Jurkat, Clone E6-1 (cell line): ENCODE measurements around the gene TMEM170B.
"Not testable (repeated sequence)": the region's sequence is repeated elsewhere in the genome, so short reads cannot be mapped to it uniquely, and the experiment has no call there.

Experiments
- DNase-seq: peaks from one replicate; pipeline ENCODE4 v3.0.0-alpha.2; 2011; ENCODE audit warnings: low read depth, low spot score
- H3K4me3 ChIP-seq: 2 replicates; pipeline ENCODE4 v1.5.1; 2011; ENCODE audit warnings: mild to moderate bottlenecking, low read length, control low read depth, moderate library complexity

The TMEM170B gene

DNA sequence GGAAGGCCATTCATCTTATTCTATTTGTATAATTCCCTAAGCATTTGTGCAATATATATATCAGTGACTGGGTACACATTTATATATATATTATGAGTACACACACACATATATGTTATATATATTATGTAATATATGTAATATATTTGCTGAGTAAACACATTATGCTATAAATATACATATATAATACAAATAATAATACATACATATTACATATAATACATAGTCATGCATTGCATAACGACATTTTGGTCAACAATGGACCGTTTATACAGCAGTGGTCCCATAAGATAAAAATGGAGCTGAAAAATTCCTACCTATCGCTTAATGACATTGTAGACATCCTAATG lies 11.4 kb upstream of the TMEM170B start:
- H3K4me3 ChIP-seq, result no peak overlapping the region
- no peak for DNase-seq

GRCh38 chr6:11527274-11527870 lies 10.2 kb upstream of the TMEM170B start:
- DNase-seq, result no peak
- H3K4me3 ChIP-seq, result no peak overlapping the region

DNA sequence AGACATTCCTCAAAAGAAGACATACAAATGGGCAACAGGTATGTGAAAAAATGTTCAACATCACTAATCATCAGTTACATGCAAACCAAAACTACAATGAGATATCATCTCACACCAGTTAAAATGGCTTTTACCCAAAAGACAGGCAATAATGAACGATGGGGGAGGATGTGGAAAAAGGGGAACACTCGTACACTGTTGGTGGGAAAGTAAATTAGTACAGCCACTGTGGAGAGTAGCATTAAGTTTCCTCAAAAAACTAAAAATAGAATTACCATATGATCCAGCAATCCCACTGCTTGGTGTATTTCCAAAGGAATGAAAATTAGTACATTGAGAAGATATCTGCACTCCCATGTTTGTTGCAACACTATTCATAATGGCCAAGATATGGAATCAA lies 8.6 kb upstream of the TMEM170B start:
- DNase-seq, result no peak
- no peak overlapping the region for H3K4me3 ChIP-seq

GRCh38 chr6:11532097-11532496 lies 5.5 kb upstream of the TMEM170B start:
- H3K4me3 ChIP-seq, result no peak overlapping the region
- no peak for DNase-seq

DNA sequence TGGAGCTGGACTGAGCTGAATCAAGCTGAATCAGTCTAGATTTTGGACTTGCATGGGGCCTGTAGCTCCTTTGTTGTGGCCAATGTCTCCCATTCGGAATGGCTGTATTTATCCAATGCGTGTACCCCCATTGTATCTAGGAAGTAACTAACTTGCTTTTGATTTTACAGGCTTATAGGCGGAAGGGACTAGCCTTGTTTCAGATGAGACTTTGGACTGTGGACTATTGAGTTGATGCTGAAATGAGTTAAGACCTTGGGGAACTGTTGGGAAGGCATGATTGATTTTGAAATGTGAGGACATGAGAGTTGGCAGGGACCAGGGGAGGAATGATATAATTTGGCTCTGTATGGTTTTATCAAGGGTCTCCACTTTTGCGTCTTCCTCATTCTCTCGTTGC lies 3.0 kb upstream of the TMEM170B start:
- no peak overlapping the region for H3K4me3 ChIP-seq
- no peak for DNase-seq

GRCh38 chr6:11535801-11536230 lies 1.7 kb upstream of the TMEM170B start:
- H3K4me3 ChIP-seq, result no peak overlapping the region
- no peak for DNase-seq

- DNase-seq, result no peak
- H3K4me3 ChIP-seq, result peak overlapping the region; percentile 65
Observed at GRCh38 chr6:11536795-11537194, 754 bp upstream of the TMEM170B start.

DNA sequence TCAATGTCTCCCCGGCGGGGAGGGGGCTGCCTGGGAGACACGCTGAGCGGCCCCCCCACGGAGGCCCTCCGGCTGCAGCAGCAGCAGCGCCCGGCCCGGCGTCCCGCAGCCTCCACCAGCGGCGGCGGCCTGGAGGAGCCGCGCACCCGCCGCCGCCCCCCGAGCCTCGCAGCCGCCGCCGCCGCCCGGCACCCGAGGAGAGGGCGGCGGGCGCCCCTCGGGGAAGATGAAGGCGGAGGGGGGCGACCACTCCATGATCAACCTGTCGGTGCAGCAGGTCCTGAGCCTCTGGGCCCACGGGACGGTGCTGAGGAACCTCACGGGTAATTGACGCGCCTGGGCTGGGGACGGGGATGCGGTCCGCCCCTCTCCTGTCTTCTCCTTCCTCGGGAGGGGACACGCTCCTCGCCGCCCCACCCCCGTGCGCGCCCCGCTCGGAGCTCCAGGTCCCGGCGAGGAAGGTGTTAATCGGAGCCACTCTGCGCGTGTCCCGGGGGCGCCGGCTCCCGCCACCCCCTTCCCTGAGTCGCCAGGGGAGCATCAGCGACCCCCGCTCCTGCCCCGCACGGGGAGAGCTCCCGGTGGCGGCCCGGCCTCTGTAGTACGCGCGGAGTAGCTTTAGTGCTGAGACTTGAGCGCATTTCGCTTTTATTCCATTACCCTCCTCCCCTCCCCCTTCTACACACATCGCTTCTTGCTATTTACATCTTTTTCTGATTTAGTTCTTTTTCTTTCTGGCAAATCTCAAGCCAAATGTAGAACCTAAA lies 686 bp downstream of the TMEM170B start:
- H3K4me3 ChIP-seq, result peak overlapping the region; percentile 75
- DNase-seq, result peak; percentile 28

- H3K4me3 ChIP-seq, result peak overlapping the region; percentile 75
- no peak for DNase-seq
Observed at GRCh38 chr6:11538819-11539468, 1.4 kb downstream of the TMEM170B start.

DNA sequence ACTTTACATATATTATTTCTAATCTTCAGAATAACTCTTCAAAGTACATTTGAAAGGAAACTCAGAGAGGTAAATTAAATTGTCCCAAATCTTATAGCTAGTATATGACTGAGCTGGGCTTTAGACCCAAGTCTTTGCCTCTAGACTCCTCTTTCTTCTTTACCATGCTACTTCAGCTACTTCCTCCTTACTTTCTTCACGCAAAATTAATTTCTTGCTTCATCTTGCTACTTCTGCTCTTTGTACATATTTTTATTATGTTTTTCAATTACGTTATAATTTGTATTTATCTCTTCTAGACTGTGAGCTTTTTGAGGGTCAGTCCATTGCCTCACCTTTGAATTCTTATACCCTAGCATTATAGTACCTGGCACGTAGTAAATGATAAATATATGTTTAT lies 5.3 kb downstream of the TMEM170B start:
- no peak for DNase-seq
- no peak overlapping the region for H3K4me3 ChIP-seq

GRCh38 chr6:11543919-11544518 lies 6.5 kb downstream of the TMEM170B start:
- DNase-seq, result no peak
- H3K4me3 ChIP-seq, result no peak overlapping the region

DNA sequence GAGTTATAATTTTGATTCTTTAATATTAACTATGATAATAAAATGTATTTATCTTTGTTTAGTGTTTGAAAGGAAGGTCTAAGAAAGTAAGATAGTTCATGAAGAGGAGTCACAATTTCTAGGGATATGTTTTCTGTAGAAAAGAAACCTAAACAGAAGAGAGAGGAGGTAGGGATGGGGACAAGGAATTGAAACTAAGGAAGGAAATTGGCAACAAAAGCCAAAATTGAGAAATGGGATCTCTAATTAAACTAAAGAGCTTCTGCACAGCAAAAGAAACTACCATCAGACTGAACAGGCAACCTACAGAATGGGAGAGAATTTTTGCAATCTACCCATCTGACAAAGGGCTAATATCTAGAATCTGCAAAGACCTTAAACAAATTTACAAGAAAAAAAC lies 10.3 kb downstream of the TMEM170B start:
- DNase-seq, H3K4me3 ChIP-seq: not testable (repeated sequence)

- not testable (repeated sequence) for H3K4me3 ChIP-seq, DNase-seq
Observed at GRCh38 chr6:11548578-11548977, 11.0 kb downstream of the TMEM170B start.

GRCh38 chr6:11551053-11551452 lies 13.5 kb downstream of the TMEM170B start:
- no peak for DNase-seq

DNA sequence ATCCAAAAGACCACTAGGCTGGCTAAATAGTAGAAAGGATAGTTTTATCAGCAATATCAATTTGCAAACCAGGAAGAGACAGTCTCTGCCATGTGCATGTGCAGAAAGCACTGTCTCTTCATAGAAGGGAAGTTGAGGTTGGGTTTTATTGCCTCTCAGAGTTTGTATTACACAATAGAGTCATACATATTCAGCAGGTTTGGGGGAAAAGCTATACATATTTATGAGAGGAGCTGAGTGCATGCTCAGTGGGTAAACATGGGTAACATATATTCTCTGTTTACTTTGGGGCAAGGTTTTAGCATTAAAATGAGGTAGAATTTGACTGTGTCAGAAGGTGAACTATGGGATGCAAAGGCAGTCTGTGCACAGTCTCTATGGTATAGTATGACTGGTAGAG lies 14.9 kb downstream of the TMEM170B start:
- no peak for DNase-seq
- no peak overlapping the region for H3K4me3 ChIP-seq

More at GRCh38 chr6:11551053-11551452, 13.5 kb downstream of the TMEM170B start:
- H3K4me3 ChIP-seq, result no peak overlapping the region

GRCh38 chr6:11553824-11554223 lies 16.3 kb downstream of the TMEM170B start:
- DNase-seq, result no peak

DNA sequence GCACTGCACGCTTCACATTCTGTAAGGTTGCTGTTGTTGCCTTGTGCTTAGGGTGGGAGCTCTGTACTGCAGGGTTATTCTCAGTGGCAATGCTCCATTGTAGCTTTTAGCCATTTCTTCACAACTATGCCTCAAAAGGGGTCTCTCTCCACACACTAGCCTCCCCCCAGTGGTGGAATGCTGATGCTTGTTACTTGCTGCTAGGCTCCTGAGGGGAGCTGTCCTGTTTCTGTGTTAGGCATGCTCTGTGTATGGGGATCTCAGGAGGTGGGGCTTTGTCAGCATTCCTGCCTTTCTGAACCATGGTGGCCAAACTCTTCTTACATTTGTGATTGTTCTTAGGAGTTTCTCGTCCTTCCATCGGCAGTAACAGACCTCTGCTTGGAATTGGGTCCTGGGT lies 18.8 kb downstream of the TMEM170B start:
- H3K4me3 ChIP-seq, result no peak overlapping the region
- no peak for DNase-seq

More at GRCh38 chr6:11553824-11554223, 16.3 kb downstream of the TMEM170B start:
- no peak overlapping the region for H3K4me3 ChIP-seq

DNA sequence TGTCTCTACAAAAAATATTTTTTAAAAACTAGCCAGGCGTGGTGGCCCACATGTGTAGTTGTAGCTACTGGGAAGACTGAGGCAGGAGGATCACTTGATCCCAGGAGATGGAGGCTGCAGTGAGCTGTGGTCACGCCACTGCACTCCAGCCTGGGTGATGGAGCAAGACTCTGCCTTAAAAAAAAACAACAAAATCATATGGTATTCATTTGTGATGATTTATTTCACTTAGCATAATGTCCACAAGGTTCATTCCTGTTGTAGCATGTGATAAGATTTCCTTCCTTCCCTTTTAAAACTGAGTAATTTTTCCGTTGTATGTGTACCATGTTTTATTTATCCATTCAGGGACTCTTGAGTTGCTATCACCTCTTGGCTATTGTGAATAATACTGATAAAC lies 26.2 kb downstream of the TMEM170B start:
- no peak overlapping the region for H3K4me3 ChIP-seq
- DNase-seq, result no peak

- DNase-seq, result no peak
Observed at GRCh38 chr6:11566609-11567008, 29.1 kb downstream of the TMEM170B start.

GRCh38 chr6:11571073-11571472 lies 33.5 kb downstream of the TMEM170B start:
- DNase-seq, result no peak
- no peak overlapping the region for H3K4me3 ChIP-seq

More at GRCh38 chr6:11566609-11567008, 29.1 kb downstream of the TMEM170B start:
- H3K4me3 ChIP-seq, result no peak overlapping the region
